HG02870 (cell line): ENCODE results near the gene TXNRD3.
"Not testable (repeated sequence)": the region's sequence is repeated elsewhere in the genome, so short reads cannot be mapped to it uniquely, and the experiment has no call there.

ENCODE experiments used
- ATAC-seq: cut with Tn5 transposase; IDR thresholded peaks from one replicate; pipeline ENCODE4 v1.9.1; 2021; ENCODE audit warnings: mild to moderate bottlenecking, moderate library complexity; ENCODE audit not compliant: unreplicated experiment

The TXNRD3 gene

DNA sequence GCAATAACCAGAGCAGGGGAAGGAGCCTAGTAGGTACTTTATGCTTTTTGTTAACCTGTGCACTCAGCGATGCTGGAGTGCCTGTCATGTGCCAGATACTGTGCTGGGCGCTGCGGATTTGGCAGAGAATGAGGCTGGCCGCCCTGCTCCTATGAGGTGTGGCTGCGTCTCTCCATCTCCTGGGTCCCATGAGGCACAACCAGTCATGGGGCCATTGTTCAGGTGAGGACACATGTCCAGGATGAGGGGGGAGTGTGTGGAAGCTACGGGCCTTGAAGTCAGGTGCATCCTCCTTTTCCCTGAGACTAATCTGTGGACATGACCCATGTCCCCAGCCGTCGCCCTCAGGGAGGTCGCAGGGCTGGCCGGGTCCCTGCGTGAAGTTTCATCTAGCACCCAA lies 963 bp upstream of the TXNRD3 start:
- no peak for ATAC-seq

DNA sequence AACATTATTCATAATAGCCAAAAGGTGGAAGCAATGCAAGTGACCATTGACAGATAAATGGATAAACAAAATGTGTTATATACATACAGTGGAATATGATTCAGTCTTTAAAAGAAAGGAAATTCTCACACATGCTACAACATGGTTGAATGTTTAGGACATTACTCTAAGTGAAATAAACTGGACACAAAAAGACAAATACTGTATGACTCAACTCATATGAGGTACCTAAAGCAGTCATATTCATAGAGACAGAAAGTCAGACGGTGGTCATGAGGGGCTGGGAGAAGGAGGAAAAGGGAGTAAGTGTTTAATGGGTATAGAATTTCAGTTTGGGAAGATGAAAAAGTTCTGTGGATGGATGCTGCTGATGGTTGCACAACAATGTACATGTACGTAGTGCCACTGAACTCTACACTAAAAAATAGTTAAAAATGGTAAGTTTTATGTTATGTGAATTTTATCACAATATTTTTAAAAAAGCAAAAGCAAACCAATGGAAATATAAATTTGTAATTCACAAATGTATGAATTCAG lies 5.3 kb downstream of the TXNRD3 start:
- ATAC-seq, result no peak

DNA sequence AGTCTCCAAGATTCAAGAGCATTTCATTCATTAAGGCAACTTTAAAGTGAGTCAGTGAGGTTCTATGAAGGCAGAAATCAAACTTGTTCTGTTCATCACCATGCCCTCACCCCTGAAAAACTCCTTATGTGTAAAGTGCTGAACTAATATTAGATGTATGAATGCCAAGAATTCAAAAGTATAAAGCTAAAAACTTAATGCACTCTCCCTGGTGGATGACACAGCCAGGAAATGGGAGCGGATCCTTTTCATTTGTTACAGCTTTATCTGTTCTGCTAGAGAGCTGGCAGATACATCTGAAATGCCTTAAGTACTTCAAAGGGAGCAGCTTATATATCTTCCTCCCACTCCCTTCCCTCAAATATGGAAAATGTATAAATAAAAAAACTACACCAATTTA lies 8.2 kb downstream of the TXNRD3 start:
- ATAC-seq, result no peak

DNA sequence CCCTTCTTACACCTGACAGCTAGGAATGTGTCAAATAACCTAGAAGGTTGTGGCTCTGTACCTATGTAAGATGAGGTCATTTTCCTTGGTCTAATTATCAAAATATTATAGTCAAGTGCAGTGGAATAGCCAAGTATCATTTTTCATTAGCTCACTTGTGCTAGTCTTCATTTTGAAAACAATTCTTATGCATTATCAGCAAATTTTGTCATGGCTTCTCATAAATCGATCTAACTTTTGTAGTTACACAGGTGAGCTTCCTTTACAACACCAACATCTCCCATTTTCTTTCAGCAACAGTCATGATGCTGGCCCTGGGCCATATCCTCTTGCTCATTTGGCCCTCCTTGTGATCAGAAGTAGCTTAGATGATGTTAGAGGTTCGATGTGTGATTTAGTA lies 10.3 kb downstream of the TXNRD3 start:
- no peak for ATAC-seq

DNA sequence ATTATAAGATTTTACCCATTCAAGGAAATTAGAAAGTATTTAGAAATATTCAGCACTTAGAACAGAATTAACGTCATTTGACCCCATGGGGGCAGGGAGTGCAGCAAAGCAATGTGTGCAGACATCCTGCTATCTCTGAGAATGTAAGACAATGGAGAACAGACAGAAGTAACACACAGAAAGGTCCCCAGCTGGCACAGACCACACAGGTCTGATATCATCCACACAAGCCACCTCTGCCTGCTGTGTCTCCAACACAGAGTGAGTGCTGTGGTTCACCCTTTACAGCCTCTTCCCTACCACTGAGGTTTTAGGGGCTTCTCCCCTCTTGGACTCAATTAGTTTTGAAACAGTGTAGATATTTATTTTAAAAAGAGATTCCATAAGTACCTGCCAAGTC lies 16.1 kb downstream of the TXNRD3 start:
- ATAC-seq, result no peak

DNA sequence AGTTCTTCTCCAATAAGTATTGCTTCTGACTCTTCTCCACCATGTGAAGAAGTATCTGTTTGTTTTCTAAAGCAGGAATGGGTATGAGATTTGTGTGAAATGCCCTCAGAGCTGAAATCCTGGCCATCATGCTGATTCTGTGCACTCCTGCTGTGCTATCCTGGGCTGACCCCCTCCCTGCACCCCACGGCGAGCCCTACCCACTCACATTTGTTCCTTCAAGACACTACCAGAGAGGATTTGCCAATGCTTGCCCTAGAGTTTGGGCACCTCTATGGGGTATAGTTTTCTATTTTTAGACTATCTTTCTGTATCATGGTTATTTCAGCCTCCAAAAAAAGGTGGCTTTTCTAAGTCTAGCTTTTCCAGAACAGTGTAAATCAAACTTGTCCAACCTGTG lies 18.5 kb downstream of the TXNRD3 start:
- ATAC-seq, result no peak

DNA sequence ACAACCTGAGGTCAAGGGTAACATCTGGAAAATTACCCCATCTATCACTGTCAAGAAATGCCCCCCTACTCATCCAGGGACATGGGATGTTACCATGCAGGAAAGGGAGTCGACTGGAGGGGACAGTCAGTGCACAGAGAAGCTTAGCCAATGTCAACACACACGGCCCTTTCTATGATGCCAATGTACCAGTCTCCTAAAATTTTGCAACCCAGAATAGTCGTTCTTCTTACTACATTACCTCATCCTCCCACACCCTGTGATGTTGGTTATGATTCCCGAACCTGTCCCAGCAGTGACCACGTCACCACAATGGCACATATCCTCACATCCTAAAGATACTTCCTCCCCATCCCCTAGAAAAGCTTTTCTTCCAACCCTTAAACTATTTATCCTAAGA lies 20.1 kb downstream of the TXNRD3 start:
- no peak for ATAC-seq

DNA sequence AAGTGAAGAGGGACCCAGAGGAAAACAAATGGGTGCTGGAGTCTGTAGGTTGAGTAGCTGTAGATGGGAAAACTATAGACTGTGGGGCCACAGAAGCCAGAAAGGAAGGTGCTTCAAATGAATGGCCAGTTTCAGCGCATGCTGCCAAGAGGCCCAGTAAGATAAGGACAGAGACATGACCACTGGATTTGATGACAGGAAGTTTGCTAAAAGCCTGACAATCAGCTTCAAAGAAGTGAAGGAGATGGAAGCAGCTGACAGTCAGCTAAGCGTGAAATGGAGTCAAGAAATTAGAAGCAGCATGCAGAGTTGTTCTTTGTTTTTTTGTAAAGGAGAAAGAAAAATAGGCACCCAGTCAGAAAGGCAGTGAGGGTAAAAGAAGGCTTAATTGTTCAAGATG lies 24.9 kb downstream of the TXNRD3 start:
- no peak for ATAC-seq

DNA sequence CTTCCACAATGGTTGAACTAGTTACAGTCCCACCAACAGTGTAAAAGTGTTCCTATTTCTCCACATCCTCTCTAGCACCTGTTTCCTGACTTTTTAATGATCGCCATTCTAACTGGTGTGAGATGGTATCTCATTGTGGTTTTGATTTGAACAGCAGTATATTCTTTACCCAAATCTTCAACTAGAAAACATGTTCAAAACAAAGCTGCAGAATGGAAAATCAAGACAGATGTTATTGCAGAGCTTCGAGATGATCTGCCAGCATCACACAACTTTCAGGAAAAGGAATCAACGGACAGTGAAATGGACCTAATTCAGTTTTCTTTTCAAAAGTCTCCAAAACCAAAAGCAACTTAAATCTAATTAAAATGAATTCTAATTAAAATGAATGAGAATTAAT lies 29.2 kb downstream of the TXNRD3 start:
- ATAC-seq, result not testable (repeated sequence)

DNA sequence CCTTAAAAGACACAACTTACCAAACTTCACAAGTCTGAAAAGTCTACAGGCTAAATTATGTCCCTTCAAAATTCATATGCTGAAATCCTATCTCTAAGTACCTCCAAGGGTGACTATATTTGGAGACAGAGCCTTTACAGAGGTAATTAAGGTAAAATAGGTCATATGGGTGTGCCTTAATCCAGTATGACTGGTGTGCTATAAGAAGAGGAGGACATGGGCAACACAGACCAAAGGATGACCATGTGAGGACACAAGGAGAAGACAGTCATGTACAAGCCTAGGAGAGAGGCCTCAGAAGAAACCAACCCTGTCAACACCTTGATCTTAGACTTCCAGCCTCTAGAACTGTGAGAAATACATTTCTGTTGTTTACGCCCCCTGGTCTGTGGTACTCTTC lies 32.2 kb downstream of the TXNRD3 start:
- ATAC-seq, result no peak

DNA sequence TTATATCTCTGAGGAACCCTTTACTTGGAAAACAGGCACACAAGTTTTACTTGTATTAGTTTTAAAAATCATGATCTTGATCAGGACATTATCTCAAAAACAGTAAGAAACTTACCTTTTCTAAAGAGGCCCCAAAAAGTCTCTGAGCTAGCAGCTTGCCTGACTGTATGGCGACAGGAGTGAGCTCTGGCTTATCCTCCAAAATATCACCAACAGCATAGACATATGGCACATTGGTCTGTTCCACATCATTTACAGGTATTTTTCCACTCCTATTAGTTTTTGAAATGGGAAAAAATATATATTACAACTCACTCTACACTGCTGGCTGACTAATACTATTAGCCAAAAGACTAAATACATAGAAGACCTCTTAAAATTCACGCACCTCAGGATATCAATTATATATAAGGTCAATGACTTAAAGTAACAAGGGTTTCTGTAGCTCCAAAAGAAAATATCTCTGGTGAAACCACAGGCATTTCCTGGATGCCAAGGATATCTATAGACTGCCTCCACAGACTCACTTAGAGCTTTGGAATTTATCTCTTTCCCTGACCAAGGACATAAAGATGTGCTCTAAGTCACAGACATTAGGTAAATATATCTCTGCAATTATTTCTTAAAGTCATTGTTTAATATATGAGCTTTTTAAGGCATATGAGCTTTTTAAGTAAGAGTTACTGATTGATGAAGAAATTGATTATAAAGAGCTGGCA lies 33.1 kb downstream of the TXNRD3 start:
- ATAC-seq, result no peak

DNA sequence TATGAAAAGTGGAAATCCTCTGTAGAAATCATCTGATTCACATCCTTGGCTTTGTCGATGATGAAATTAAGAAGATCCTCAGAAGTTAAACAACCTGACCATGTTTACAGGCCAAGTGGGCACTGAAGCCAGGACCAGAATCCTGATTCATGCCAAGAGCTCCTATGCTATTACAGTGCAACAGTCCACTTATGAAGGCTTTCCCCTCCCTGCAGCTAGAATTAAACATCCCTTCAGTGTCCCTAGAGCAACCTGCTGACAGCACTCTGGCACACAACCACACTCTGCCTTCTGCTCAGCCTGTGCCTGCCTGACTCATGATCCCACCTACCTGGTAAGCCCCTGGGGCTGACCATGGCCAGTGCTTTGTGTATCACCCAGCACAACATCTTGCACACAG lies 33.8 kb downstream of the TXNRD3 start:
- no peak for ATAC-seq

DNA sequence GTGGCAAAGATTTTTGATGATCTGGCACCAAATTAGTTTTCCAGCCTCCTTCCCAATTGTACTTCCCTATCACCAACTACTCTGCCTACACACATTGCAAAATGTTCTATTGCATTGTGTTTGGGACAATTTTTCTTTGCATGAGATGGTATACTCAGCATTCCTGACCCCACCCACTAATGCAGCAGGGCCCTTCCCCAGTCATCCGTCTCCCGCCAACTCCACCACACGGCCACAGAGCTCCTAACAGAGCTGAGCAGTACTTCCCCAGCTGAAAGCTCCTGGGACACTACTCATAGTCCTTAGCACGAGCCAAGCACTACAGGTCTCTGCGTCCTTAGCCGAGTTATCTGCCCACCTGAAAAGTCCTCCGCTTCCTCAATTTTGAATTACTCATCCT lies 34.2 kb downstream of the TXNRD3 start:
- no peak for ATAC-seq

DNA sequence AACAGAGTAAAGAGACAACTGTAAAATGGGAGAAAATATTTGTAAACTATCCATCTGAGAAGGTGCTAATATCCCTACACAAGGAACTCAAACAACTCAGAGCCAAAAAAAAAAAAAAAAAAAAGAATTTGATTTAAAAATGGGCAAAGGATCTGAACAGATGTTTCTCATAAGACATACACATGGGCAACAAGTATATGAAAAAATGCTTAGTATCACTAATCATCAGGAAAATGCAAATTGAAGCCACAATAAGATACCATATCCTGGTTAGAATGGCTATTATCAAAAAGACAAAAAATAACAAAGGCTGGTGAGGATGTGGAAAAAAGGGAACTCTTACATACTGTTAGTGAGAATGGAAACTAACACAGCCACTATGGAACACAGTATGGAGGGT lies 36.2 kb downstream of the TXNRD3 start:
- no peak for ATAC-seq

DNA sequence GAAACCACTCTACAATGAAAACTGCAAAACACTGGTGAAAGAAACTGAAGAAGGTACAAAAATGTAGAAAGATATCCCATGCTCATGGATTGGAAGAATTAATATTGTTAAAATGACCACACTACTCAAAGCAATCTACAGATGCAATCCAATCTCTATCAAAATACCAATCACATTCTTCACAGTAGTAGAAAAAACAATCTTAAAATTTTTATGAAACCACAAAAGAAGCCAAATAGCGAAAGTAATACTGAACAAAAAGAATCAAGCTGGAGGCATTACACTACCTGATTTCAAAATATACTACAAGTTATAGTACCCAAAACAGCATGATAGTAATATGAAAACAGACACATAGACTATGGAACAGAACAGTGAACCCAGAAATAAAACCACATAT lies 36.9 kb downstream of the TXNRD3 start:
- ATAC-seq, result no peak

DNA sequence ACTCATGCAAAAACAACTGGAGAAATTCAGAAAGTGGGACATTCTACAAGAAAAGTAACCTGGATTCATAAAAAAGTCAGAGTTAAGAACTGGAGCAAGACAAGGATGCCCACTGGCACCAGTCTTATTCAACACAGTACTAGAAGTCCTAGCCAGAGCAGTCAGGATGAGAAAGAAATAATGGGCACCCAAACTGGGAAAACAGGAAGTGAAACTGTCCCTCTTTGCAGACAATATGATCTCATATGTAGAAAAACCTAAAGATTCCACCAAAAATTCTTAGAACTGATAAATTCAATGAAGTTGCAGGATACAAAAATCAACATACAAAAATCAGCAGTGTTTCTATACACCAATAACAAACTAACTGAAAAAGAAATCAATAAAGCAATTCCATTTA lies 37.4 kb downstream of the TXNRD3 start:
- no peak for ATAC-seq

DNA sequence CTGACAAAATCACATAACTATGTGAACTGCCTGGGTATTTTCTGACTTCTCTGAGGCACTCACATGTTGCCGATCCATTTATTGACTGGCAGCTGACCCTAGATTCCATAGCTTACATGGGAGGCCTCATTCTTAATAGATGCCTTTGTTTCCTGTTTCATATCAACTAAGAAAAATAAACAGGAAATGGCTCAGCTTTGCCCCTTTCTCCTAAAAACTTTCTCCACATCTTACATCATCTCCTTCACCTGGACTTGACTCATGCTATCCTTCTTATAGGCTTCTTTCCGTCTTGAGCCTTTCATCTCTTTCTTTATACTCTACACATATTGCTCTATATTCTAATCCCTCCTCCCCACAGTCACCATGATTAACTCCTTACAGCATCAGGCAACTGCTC lies 38.0 kb downstream of the TXNRD3 start:
- no peak for ATAC-seq

DNA sequence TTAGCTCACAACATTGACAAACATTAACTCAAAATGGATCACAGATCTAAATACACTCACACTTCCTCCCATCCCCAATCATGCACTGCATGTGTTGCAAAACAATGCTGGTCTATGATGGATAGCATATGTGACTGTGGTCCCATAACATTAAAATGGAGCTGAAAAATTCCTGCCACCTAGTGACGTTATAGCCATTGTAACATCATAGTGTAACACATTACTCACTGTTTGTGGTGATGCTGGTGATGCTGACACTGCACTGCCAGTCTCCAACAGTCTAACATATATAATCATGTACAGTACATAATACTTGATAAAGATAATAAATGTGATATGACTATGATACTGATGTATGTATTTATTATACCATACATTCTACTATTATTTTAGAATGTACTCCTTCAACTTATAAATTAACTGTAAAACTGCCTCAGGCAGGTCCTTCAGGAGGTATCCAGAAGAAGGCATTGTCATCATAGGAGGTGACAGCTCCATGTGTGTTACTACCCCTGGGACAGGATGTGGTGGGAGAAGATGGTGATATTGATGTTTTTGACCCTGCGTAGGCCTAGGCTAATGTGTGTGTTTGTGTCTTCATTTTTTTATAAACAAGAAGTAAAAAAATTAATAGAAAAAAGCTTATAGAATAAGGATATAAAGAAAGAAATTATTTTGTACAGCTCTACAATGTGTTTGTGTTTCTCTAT lies 41.3 kb downstream of the TXNRD3 start:
- ATAC-seq, result no peak

DNA sequence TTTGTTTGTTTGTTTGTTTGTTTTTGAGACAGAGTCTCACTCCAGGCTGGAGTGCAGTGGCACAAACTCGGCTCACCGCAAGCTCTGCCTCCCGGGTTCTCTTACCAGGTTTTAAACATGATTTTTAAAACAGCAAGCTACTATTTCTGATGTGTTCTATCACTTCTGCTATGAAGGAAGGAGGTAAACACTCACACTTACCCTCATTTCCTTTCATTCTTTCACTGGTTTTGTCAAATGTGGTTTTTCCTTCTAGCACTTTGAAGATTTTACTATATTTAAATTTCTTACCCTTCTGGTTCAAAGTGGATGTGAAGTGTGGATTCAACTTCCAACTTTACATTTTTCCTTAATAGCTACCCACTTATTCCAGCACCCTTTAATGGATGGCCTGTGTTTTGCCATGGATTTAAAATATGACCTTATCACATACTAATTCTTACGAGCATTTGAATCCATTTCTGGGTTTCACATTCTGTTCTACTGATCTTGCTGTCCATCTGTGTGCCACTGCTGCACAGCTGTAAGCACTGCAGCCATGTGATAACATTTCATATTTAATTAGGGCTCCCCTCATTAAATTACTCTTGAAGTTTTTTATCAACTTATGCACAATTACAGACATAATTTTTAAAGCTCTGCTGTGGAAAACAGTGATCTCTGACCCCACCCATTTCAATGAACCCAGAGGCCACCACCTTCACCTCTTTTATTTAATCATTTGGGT lies 42.3 kb downstream of the TXNRD3 start:
- ATAC-seq, result no peak

DNA sequence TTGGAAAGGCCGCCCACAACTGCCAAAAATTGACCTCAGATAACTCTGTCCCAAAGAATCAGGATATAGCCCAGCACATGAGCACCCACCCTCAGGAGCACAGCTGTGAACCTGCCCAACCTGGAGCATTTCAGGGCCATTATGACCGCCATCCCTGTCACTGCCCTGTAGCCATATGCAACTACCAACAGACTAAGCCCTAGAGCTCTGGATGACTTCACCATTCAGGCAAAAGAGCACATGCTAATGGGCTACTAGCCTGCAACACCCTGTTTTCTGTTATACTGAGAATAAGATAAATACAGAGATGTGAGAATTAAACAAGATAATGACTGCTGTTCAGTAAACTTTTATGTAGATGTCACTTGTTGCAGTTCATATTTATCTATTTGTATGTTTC lies 45.0 kb downstream of the TXNRD3 start:
- no peak for ATAC-seq

DNA sequence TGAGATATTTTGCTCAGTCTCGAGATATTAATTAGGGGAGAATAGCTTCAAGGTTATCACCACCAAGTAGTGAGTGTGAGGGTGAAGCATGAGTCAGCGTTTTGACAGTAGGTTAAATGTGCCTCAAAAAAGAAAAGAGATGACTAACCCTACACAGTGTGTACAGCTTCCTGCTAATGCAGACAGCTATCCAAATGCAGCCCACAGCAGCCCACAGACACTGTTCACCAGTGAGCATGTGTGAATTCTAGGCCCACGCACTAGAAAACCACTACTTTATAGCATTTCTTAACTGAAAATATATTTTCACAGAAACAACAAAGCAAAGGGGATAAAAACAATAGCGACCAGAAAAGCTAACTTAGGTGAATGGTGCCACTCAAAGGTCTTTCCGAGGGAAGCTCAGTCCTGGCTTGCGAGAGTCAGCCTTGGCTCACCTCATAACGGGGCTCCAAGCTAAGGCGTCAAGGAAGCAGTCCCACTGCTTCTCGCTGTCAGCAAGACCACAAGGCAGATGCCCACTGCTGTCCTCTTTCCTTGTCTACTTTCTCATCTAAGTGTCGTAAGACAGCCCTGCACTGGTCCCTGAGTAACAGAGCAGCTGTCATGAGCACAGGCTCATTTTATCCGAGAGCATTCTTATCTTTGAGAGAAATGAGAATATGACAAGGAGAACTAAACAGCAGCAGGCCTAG lies 47.6 kb downstream of the TXNRD3 start:
- ATAC-seq, result no peak
